SU-DHL-6 (cell line): ENCODE data around the gene GPHN.

Experiments
- H2AFZ ChIP-seq: fragments of 200-600 bp; sonication (generic); 2 replicates; pipeline ENCODE4 v1.6.1; 2014; ENCODE audit warnings: low read depth, mild to moderate bottlenecking, moderate library complexity, mixed read lengths, antibody characterized with exemption, low read length; ENCODE audit not compliant: severe bottlenecking
- H3F3A ChIP-seq: fragments of 200-600 bp; shearing (Covaris generic); 2 replicates; pipeline ENCODE4 v1.6.0; 2016; ENCODE audit warnings: antibody characterized with exemption, mild to moderate bottlenecking; ENCODE audit not compliant: insufficient read depth
- H3K27ac ChIP-seq: fragments of 200-600 bp; sonication (generic); 2 replicates; pipeline ENCODE4 v1.5.1; 2016; ENCODE audit warnings: low read depth, mild to moderate bottlenecking, low read length, moderate library complexity, mixed read lengths
- H3K27me3 ChIP-seq: fragments of 200-600 bp; sonication (generic), shearing (Covaris generic); 2 replicates; pipeline ENCODE4 v1.6.0; 2014; ENCODE audit warnings: mild to moderate bottlenecking, low read length
- H3K36me3 ChIP-seq: fragments of 200-600 bp; sonication (generic); 2 replicates; pipeline ENCODE4 v1.6.1; 2014; ENCODE audit warnings: mild to moderate bottlenecking, low read length, mixed read lengths
- H3K4me2 ChIP-seq: fragments of 300-600, 200-600 bp; shearing (Covaris generic), sonication (generic); 2 replicates; pipeline ENCODE4 v1.6.0; 2014; ENCODE audit warnings: low read length, low read depth, mild to moderate bottlenecking; ENCODE audit not compliant: poor library complexity, severe bottlenecking
- H3K4me3 ChIP-seq: fragments of 200-600 bp; sonication (generic); 2 replicates; pipeline ENCODE4 v1.5.1; 2014; ENCODE audit warnings: antibody characterized with exemption, low read length, mild to moderate bottlenecking, mixed read lengths; ENCODE audit not compliant: insufficient read depth, poor library complexity, severe bottlenecking
- H3K79me2 ChIP-seq: fragments of 200-600 bp; sonication (generic); 2 replicates; pipeline ENCODE4 v1.6.1; 2014; ENCODE audit warnings: mild to moderate bottlenecking, low read length, moderate library complexity; ENCODE audit not compliant: insufficient read depth
- H3K9ac ChIP-seq: fragments of 200-600 bp; sonication (generic); 2 replicates; pipeline ENCODE4 v1.7.0; 2014; ENCODE audit warnings: mild to moderate bottlenecking, low read length
- H3K9me2 ChIP-seq: fragments of 200-600 bp; sonication (generic); replicated peaks from 2 replicates; pipeline ENCODE4 v1.6.1; 2014; ENCODE audit warnings: low read length; ENCODE audit not compliant: insufficient read depth
- H3K9me3 ChIP-seq: fragments of 200-600 bp; sonication (generic); 2 replicates; pipeline ENCODE4 v1.6.1; 2014; ENCODE audit warnings: low read length, mixed read lengths; ENCODE audit not compliant: insufficient read depth
- H4K20me1 ChIP-seq: fragments of 200-600 bp; sonication (generic); 2 replicates; pipeline ENCODE4 v1.6.1; 2014; ENCODE audit warnings: low read depth, mild to moderate bottlenecking, antibody characterized with exemption, low read length, moderate library complexity, mixed read lengths
- EZH2phosphoT487 ChIP-seq: fragments of 200-600 bp; sonication (generic), shearing (Covaris generic); conservative IDR thresholded peaks from 2 replicates; pipeline ENCODE4 v1.6.1; 2018; ENCODE audit warnings: mild to moderate bottlenecking, antibody characterized with exemption, low read length, moderate library complexity, mixed read lengths
- TF ChIP-seq, protein P1 (sequence below): fragments of 200-600 bp; sonication (generic); IDR thresholded peaks from one replicate; pipeline ENCODE4 v1.5.1; 2017; ENCODE audit warnings: antibody characterized with exemption, mild to moderate bottlenecking, low read length, moderate library complexity; ENCODE audit not compliant: insufficient read depth, poor library complexity, severe bottlenecking

GPHN gene

DNA sequence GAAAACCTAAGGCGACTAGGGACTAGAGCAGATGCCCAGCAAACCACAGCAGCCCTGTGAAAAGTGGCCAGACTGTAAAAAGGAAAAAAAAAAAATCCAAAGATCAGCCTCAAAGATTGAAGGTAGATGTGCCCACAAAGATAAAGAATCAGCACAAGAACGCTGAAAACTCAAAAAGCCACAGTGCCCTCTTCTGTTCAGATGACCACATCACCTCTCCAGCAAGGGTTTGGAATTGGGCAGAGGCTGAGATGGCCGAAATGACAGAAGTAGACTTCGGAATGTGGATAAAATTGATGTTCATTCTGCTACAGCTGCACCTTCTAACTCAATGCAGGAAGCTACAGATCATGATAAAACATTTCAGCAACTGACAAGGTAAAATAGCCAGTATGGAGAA, 154.4 kb downstream of the GPHN start:
- H3K36me3 ChIP-seq, result no peaks in the 10 kb centered on the region
- no peaks in the 10 kb centered on the region for H3K9me2 ChIP-seq
- H3K27ac ChIP-seq, result no peak overlapping the region
- H2AFZ ChIP-seq, result no peak overlapping the region
- H3K9ac ChIP-seq, result no peak overlapping the region
- H3K9me3 ChIP-seq, result 0 out of 2 replicates have a peak, but pooled peaks cover 4% of the 10 kb centered on the region
- TF ChIP-seq, protein P1, sequence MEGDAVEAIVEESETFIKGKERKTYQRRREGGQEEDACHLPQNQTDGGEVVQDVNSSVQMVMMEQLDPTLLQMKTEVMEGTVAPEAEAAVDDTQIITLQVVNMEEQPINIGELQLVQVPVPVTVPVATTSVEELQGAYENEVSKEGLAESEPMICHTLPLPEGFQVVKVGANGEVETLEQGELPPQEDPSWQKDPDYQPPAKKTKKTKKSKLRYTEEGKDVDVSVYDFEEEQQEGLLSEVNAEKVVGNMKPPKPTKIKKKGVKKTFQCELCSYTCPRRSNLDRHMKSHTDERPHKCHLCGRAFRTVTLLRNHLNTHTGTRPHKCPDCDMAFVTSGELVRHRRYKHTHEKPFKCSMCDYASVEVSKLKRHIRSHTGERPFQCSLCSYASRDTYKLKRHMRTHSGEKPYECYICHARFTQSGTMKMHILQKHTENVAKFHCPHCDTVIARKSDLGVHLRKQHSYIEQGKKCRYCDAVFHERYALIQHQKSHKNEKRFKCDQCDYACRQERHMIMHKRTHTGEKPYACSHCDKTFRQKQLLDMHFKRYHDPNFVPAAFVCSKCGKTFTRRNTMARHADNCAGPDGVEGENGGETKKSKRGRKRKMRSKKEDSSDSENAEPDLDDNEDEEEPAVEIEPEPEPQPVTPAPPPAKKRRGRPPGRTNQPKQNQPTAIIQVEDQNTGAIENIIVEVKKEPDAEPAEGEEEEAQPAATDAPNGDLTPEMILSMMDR, result no peak
- TF ChIP-seq EZH2phosphoT487, result no peak
- no peaks in the 10 kb centered on the region for H3F3A ChIP-seq
- H3K27me3 ChIP-seq, result no peaks in the 10 kb centered on the region; the same call in 1 of the 2 replicates
- H3K79me2 ChIP-seq, result no peaks in the 10 kb centered on the region
- no peaks in the 10 kb centered on the region for H4K20me1 ChIP-seq
- no peak overlapping the region for H3K4me2 ChIP-seq
- H3K4me3 ChIP-seq, result no peak overlapping the region

DNA sequence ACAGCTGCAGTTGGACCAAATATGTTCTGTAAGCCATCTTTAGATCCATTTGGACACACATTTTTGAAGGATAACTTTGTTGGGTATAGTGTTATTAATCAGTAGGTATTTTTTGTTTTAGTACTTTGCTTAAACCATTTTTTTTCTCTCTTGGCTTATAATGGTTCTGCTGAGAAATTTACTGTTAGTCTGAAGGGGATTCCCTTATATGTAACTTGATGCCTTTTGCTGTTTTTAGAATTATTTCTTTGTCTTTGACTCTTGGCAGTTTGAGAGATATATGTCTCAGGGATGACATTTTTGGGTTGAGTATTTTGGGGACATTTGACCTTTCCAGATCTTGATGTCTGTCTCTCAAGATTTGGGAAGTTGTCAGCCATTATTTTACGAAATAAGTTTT, 169.8 kb downstream of the GPHN start:
- no peaks in the 10 kb centered on the region for H4K20me1 ChIP-seq
- H3K79me2 ChIP-seq, result no peaks in the 10 kb centered on the region
- no peaks in the 10 kb centered on the region for H3K36me3 ChIP-seq
- H3K4me2 ChIP-seq, result no peak overlapping the region
- no peaks in the 10 kb centered on the region for H3F3A ChIP-seq
- no peaks in the 10 kb centered on the region for H3K9me3 ChIP-seq
- no peaks in the 10 kb centered on the region for H3K27me3 ChIP-seq
- H3K9ac ChIP-seq, result no peak overlapping the region
- TF ChIP-seq, protein P1, result no peak
- no peak for TF ChIP-seq EZH2phosphoT487
- no peak overlapping the region for H3K4me3 ChIP-seq
- H2AFZ ChIP-seq, result no peak overlapping the region
- H3K27ac ChIP-seq, result no peak overlapping the region
- H3K9me2 ChIP-seq, result no peaks in the 10 kb centered on the region

DNA sequence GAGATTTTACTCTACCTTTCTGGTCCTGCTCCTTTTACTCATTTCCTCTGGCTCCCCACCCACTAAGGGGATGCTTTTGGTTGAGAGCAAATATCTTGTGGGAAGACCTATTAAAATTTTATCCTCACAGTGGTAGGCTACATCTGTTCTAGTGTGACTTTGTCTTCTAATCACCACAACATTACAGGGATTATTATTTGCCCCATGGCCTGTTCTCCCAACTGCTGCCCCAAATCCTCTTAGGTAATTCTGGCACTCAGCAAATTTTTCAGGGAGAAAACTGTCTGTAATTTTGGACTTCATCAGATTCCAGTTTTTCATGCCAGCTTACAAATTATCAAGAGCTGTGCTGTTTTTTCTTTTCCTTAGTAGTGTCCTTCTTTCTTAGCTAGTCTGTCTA, 172.3 kb downstream of the GPHN start:
- H3K9me2 ChIP-seq, result no peaks in the 10 kb centered on the region
- TF ChIP-seq, protein P1, result no peak
- TF ChIP-seq EZH2phosphoT487, result no peak

More for the DNA sequence above, 172.3 kb downstream of the GPHN start:
- Histone ChIP-seq H3K4me2 (no peak overlapping the region), H3K4me3 (no peak overlapping the region), H3K36me3 (no peaks in the 10 kb centered on the region), H2AFZ (no peak overlapping the region), H3K27me3 (no peaks in the 10 kb centered on the region), H4K20me1 (no peaks in the 10 kb centered on the region), H3K27ac (no peak overlapping the region), H3F3A (no peaks in the 10 kb centered on the region), H3K9ac (no peak overlapping the region), H3K9me3 (no peaks in the 10 kb centered on the region), H3K79me2 (no peaks in the 10 kb centered on the region)
